ENCODE measurements around the gene RAC2.

Gene RAC2

DNA sequence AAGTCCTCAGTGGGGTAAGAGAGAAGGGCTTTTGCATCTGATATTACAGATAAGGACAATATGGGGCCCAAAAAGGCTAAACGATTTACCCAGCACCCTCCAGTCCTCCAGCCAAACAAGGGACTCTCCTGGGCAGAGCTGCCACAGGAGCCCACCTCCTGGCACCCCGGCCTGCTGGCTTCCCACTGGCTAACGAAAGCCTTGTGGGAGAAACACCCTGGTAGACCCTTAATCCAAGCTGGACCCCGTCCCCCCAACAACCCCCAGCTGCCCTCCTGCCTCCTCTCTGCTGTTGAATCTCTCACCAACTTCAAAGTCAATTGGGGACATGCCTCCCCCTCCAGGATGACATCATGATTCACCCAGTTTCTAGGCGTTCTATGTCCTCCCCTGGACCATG lies 66.8 kb downstream of the RAC2 start:
- TF ChIP-seq, protein P1, sequence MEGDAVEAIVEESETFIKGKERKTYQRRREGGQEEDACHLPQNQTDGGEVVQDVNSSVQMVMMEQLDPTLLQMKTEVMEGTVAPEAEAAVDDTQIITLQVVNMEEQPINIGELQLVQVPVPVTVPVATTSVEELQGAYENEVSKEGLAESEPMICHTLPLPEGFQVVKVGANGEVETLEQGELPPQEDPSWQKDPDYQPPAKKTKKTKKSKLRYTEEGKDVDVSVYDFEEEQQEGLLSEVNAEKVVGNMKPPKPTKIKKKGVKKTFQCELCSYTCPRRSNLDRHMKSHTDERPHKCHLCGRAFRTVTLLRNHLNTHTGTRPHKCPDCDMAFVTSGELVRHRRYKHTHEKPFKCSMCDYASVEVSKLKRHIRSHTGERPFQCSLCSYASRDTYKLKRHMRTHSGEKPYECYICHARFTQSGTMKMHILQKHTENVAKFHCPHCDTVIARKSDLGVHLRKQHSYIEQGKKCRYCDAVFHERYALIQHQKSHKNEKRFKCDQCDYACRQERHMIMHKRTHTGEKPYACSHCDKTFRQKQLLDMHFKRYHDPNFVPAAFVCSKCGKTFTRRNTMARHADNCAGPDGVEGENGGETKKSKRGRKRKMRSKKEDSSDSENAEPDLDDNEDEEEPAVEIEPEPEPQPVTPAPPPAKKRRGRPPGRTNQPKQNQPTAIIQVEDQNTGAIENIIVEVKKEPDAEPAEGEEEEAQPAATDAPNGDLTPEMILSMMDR (IDR thresholded peaks at IDR 0.05; ENCODE audit: low read depth, low read length, missing control alignments), result no peak
- DNase-seq (ENCODE audit: low read depth), result no peak
- H3K4me3 ChIP-seq (ENCODE audit: low read depth, low read length), result no peak overlapping the region

GRCh38 chr22:37176464-37177061 lies 67.5 kb downstream of the RAC2 start:
- DNase-seq (ENCODE audit: low read depth), result no peak
- TF ChIP-seq, protein P1 (IDR thresholded peaks at IDR 0.05; ENCODE audit: low read depth, low read length, missing control alignments), result no peak
- no peak overlapping the region for H3K4me3 ChIP-seq (ENCODE audit: low read depth, low read length)

DNA sequence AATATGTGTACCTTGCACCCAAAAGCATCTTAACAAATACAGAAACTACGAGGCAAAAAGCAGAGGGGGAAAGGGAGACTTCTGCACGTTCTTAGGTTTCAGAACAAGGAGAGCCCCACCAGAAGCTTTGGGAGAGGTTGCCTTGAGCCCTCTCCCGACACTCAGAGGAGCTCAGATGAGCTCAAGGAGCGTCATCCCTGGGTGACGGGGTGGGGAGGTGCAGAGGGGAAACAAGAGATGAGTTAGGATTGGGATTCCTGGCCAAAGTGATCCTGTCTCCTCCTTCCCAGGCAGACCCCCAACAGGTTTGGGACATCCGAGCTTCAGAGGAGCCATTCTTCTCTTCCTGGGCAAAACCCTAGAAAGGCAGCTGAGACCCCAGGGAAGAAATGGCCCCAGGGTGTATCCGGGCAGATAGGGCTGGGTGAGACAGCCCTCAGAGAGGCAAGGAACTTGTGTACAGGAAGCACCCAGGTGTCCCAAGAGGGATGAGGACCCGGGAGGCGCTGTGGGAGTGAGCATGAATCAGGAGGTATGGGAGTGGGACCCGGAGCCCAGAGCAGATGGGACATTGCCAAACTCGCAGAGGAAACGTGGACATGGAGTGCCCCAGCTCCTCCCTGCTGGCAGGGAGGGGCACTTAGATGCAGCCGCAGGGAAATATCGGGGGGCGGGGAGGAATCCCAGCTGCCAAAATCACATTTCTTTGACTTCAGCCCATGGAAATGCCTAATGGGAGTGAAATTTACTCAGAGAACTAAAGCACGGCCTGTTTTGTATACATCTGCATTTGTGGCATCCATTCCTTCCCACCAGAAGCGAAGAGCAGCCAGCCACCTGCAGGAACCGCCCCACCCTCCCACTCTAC lies 68.4 kb downstream of the RAC2 start:
- TF ChIP-seq, protein P1 (IDR thresholded peaks at IDR 0.05; ENCODE audit: low read depth, low read length, missing control alignments), result no peak
- DNase-seq (ENCODE audit: low read depth), result no peak
- H3K4me3 ChIP-seq (ENCODE audit: low read depth, low read length), result no peak overlapping the region

All from GM12864 (cell line).